GM19324 (cell line): ENCODE results near the gene STAM.
"Not testable (repeated sequence)": the region's sequence is repeated elsewhere in the genome, so short reads cannot be mapped to it uniquely, and the experiment has no call there.

Source experiments
- ATAC-seq: cut with Tn5 transposase; IDR thresholded peaks from one replicate; pipeline ENCODE4 v1.9.1; 2021; ENCODE audit warnings: mild to moderate bottlenecking, moderate library complexity; ENCODE audit not compliant: unreplicated experiment, low FRiP score

The STAM gene

GRCh38 chr10:17643755-17644484 lies at the start of gene STAM:
Gene STAM, plus strand, starts transcription at chr10:17644151. Its CDS starts 189 bp downstream, at chr10:17644340.
- peak; percentile 95 for ATAC-seq

GRCh38 chr10:17597386-17597785 lies 46.6 kb upstream of the STAM start:
- no peak for ATAC-seq

DNA sequence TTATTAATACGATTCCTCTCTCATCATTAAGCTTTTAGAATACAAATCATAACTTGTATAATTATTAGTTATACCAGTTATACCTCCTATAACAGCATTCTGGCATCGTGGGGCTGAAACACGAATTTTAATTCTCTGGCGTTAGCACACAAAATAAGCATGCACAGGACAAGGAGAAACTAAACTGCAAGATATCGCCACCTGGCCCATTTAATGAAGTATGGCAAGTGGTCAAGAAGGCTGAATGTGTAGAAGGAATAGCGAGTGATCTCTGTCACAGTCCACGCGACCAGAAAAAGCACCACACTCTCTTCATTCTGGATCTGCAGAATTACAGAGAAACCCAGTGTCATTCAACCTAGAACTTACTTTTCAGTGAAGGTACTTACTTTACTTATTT lies 44.9 kb upstream of the STAM start:
- ATAC-seq: no peak

DNA sequence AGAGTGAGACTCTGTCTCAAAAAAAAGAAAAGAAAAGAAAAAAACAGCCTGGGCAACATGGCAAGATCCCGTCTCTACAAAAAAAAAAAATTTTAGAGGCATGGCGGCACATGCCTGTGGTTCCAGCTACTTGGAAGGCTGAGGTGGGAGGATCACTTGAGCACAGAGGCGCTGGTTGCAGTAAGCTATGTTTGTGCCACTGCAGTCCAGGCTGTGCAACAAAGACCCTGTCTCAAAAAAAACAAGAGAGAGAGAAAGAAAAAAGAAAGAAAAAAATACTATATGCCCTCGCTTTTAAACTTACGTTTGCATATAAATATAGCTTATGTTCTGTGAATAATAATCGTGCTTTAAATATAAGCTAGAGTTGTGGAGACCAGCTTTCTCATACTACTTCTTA lies 38.0 kb upstream of the STAM start:
- no peak for ATAC-seq

DNA sequence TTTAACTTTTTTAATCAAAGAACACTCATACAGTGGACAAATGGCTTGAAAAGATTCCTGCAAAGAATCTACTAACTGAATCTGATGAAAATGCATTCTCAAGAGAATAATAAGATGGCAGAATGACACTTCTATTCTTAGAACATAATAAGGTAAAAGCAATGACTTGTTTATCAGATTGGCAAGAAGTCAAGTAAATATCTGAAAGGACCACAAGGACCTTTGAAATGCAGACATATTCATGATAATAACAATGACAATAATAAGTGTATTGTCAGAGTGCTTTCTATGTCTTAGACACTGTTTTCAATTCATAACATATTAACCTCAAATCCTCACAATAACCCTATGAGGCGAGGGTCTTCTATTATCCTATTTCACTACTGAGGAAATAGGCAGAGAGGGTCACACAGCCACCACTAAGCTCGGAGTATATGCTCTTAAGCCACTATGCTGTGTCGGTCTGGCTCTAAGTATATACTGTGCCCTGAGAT lies 37.4 kb upstream of the STAM start:
- ATAC-seq: no peak

GRCh38 chr10:17607060-17607459 lies 36.9 kb upstream of the STAM start:
- ATAC-seq: no peak

DNA sequence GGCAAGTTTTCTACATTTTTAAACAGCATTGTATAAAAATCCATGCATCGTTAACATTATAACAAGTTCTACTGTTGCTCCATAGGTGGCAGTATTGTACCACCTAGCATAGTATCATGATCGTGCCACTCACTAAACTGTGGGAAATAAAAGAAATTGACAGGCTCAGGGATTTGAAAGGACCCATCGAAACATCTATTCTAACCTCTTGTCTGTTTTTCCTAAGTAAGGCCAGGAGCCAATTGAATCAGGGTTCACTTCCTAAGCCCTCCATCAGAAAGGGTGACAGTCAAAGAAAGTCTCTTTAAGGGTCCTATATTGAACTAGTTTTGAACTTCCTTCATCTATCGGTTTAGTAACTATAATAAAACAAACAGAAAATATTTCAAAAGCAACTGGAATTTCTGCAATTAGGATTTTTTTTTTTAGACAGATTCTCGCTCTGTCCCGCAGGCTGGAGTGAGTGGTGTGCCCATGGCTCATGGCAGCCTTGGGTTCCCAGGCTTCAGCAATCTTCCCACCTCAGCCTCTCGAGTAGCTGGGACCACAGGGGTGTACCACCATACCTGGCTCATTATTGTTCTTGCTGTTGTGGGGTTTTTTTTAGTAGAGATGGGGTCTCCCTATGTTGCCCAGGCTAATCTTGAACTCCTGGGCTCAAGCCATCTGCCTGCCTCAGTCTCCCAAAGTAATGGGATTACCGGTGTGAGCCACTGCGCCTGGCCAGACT lies 36.2 kb upstream of the STAM start:
- ATAC-seq: peak; percentile 54

GRCh38 chr10:17609523-17610079 lies 34.4 kb upstream of the STAM start:
- ATAC-seq: no peak

- peak; percentile 46 for ATAC-seq
These were observed 27.4 kb upstream of the STAM start for GRCh38 chr10:17616403-17617030.

DNA sequence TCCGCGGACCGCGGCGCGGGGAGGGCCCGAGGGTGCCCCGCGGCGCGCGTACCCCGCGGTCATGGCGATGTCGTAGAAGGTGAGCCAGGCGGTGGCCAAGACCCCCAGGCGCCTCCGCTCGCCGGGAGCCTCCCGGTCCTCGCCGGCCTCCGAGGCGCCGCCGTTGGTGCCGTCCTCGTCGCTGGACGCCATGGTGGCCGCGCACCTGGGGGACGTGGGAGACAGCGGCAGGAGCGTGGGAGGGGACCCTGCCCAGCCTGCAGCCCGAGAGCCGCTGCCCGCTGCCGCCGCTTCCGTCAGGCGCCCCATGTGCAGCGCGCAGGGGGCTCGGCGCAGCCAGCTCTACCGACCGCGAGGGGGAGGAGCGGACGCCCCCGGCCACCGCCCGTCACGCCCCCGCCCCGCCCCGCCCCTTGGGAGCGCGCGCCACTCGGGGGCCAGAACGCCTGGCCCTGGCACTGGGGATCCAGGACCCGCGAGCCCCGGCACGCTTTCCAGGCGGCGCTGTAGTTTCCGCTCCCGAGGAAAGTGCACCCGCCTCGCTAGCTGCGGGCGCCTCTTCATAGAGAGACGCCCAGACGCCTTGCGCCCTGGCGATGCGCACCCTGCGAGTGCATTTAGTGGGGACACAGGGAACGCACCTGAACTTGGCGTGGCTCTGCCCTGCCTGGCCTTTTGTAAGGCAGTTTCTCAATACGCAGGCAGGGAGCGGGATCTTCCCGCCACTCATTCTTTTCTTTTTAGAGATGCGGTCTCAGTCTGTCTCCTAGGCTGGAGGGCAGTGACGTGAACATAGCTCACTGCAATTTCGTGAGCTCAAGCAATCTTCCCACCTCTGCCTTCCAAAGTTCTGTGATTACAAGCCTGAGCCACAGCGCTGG lies 26.7 kb upstream of the STAM start, which contains the start of gene HACD1:
Gene HACD1, minus strand, starts transcription at position 344 of the 881 bp plus-strand sequence. Its CDS starts 35 bp downstream, at position 309.
- peak; percentile 83 for ATAC-seq

GRCh38 chr10:17622061-17622460 lies 21.9 kb upstream of the STAM start:
- no peak for ATAC-seq

DNA sequence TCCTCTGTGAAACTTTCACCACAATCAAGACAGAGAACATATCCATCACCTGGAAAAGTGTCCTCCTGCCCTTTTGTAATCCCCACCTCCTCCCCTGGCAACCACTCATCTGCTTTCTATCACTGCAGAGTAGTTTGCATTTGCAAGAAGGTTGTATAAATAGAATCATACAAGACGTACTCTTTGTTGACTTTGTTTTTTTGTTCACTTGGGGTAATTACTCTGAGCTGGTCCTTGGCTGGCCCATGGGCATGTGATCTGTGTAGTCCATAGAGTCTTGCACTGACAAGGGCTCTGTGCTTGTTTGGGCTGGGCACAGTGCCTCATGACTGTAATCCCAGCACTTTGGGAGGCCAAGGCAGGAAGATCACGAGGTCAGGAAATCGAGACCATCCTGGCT lies 19.0 kb upstream of the STAM start:
- no peak for ATAC-seq

- no peak for ATAC-seq
These were observed 17.3 kb upstream of the STAM start for GRCh38 chr10:17626656-17627055.

- not testable (repeated sequence) for ATAC-seq
These were observed 11.4 kb upstream of the STAM start for GRCh38 chr10:17632590-17632989.

- no peak for ATAC-seq
These were observed 10.6 kb upstream of the STAM start for GRCh38 chr10:17633353-17633752.

GRCh38 chr10:17637869-17638268 lies 6.1 kb upstream of the STAM start:
- no peak for ATAC-seq

GRCh38 chr10:17640331-17640816 lies 3.6 kb upstream of the STAM start:
- ATAC-seq: no peak

DNA sequence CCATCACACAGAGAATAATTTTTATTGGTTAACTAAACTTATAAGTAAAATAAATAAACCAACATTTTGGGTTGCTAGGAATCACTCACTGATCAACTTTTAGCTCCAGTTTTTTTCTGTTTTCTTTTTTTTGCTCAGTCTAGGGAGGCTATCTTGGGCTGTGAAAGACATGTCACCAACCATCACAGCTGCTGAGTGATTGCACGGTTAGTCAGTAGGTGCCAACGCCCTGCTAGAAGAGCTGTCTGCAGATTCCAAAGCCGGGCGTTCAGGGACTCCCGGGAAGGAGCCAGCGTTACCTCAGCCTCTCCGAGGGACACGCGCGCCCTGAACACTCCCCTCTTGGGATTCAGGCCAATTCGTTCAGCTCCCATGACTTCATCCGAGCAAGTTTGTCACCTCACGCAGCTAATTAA lies 604 bp upstream of the STAM start:
- peak; percentile 27 for ATAC-seq

- peak; percentile 36 for ATAC-seq
These were observed 563 bp downstream of the STAM start for GRCh38 chr10:17644485-17644943.
